H1 (cell line): Measurements from ENCODE around the gene LHX8. TPM values are rescaled to one million over a fixed set of nuclear protein-coding genes. Genes with fewer than 3 reads are reported as not detected.
"Not testable (repeated sequence)": the region's sequence is repeated elsewhere in the genome, so short reads cannot be mapped to it uniquely, and the experiment has no call there.

Source experiments
- CTCF ChIA-PET: fragments of 300-600 bp; sonication (Branson Sonifier 250); formaldehyde crosslinking; loops from one replicate; lab custom pipeline; 2021; ENCODE audit not compliant: partially characterized antibody; lab: Charles Lee
- POLR2A ChIA-PET: fragments of 300-600 bp; sonication (Branson Sonifier 250); formaldehyde crosslinking; loops from one replicate; lab custom pipeline; 2021; ENCODE audit warnings: inconsistent platforms; ENCODE audit not compliant: partially characterized antibody; lab: Charles Lee
- DNase-seq, 2 experiments: peaks; one replicate each; pipeline versions ENCODE4 v3.0.0 to v3.0.0-alpha.2; 2010 to 2022; ENCODE audit warnings: low spot score in 2 of 2, low read depth in 1 of 2, mixed read lengths in 1 of 2
- FAIRE-seq: peaks from 2 replicates; lab custom pipeline; 2011; peaks lifted over from hg19 to GRCh38; lab: Jason Lieb, UNC
- H2AFZ ChIP-seq: 2 replicates; pipeline ENCODE4 v1.8.1; 2012; ENCODE audit warnings: low read length, inconsistent platforms
- H2AK5ac ChIP-seq: 2 replicates; pipeline ENCODE4 v1.6.1; 2013; ENCODE audit warnings: low read depth, low read length
- H2BK120ac ChIP-seq: replicated peaks from 2 replicates; pipeline ENCODE3; 2013; ENCODE audit warnings: low read depth, low read length, inconsistent platforms
- H2BK12ac ChIP-seq: 2 replicates; pipeline ENCODE4 v1.6.1; 2013; ENCODE audit warnings: low read depth, low read length
- H2BK15ac ChIP-seq: 2 replicates; pipeline ENCODE4 v1.6.1; 2013; ENCODE audit warnings: low read length
- H2BK20ac ChIP-seq: 2 replicates; pipeline ENCODE4 v1.6.1; 2013; ENCODE audit warnings: low read length
- H2BK5ac ChIP-seq: 2 replicates; pipeline ENCODE4 v1.6.1; 2013; ENCODE audit warnings: low read depth, low read length
- H3K14ac ChIP-seq: 2 replicates; pipeline ENCODE4 v1.6.1; 2013; ENCODE audit warnings: inconsistent platforms; ENCODE audit not compliant: insufficient read length
- H3K18ac ChIP-seq: 2 replicates; pipeline ENCODE4 v1.6.1; 2013; ENCODE audit warnings: low read length; ENCODE audit errors: extremely low read depth
- H3K23ac ChIP-seq: 2 replicates; pipeline ENCODE4 v1.6.1; 2013; ENCODE audit warnings: inconsistent platforms; ENCODE audit not compliant: insufficient read length
- H3K23me2 ChIP-seq: 2 replicates; pipeline ENCODE4 v1.6.1; 2013; ENCODE audit warnings: low read depth, low read length
- H3K27ac ChIP-seq: 2 replicates; pipeline ENCODE4 v1.6.1; 2011; ENCODE audit warnings: low read depth, low read length, inconsistent platforms
- H3K27me3 ChIP-seq, 4 experiments: replicated peaks in 1 of 4; 1 replicate in 1 of 4; 2 replicates in 3 of 4; pipeline versions ENCODE4 v1.6.1 to v1.8.1; 2011 to 2013; ENCODE audit warnings: low read length in 3 of 4, mild to moderate bottlenecking in 3 of 4, inconsistent platforms in 2 of 4, mixed read lengths in 2 of 4, moderate library complexity in 1 of 4; ENCODE audit not compliant: control insufficient read depth in 3 of 4, insufficient read depth in 3 of 4; ENCODE audit errors: extremely low read depth in 1 of 4
- H3K36me3 ChIP-seq, 4 experiments: 2 replicates each; pipeline versions ENCODE4 v1.6.1 to v1.8.1; 2011 to 2013; ENCODE audit warnings: mild to moderate bottlenecking in 4 of 4, low read length in 3 of 4, moderate library complexity in 2 of 4, control low read depth in 1 of 4, inconsistent platforms in 1 of 4; ENCODE audit not compliant: insufficient read depth in 4 of 4, control insufficient read depth in 2 of 4
- H3K4ac ChIP-seq: replicated peaks from 2 replicates; pipeline ENCODE3; 2013; ENCODE audit warnings: low read length, low read depth, mixed read lengths, inconsistent platforms; ENCODE audit not compliant: insufficient read length
- H3K4me1 ChIP-seq, 4 experiments: replicated peaks in 1 of 4; 1 replicate in 1 of 4; 2 replicates in 3 of 4; pipeline versions ENCODE4 v1.6.1 to v1.8.1; 2011 to 2013; ENCODE audit warnings: low read length in 3 of 4, inconsistent platforms in 2 of 4, mixed read lengths in 1 of 4; ENCODE audit not compliant: insufficient read depth in 4 of 4, control insufficient read depth in 3 of 4
- H3K4me2 ChIP-seq, 2 experiments: 2 replicates each; pipeline versions ENCODE4 v1.6.1 to v1.8.1; 2011 to 2013; ENCODE audit warnings: low read depth in 2 of 2, low read length in 2 of 2, control low read depth in 1 of 2, inconsistent platforms in 1 of 2, mild to moderate bottlenecking in 1 of 2; ENCODE audit not compliant: insufficient read depth in 1 of 2
- H3K4me3 ChIP-seq, 4 experiments: fragments of 200-600, 300-600 bp in 1 of 4; sonication (generic), shearing (Covaris generic), sonication (Bioruptor Twin) in 1 of 4; 2 replicates each; pipeline versions ENCODE4 v1.5.1 to v1.8.1; 2011 to 2016; ENCODE audit warnings: low read length in 4 of 4, low read depth in 3 of 4, control low read depth in 2 of 4, inconsistent platforms in 2 of 4, mild to moderate bottlenecking in 2 of 4, mixed read lengths in 1 of 4, moderate library complexity in 1 of 4; ENCODE audit not compliant: insufficient read depth in 2 of 4; ENCODE audit errors: extremely low read depth in 1 of 4
- H3K56ac ChIP-seq: replicated peaks from 2 replicates; pipeline ENCODE3; 2013; ENCODE audit warnings: low read depth, mild to moderate bottlenecking, mixed read lengths, low read length, inconsistent platforms; ENCODE audit not compliant: insufficient read length
- H3K79me1 ChIP-seq: 2 replicates; pipeline ENCODE4 v1.6.1; 2013; ENCODE audit warnings: low read depth, low read length, control low read depth
- H3K79me2 ChIP-seq, 2 experiments: 2 replicates each; pipeline versions ENCODE4 v1.6.1 to v1.8.1; 2012 to 2013; ENCODE audit warnings: low read length in 2 of 2, mild to moderate bottlenecking in 2 of 2, inconsistent platforms in 1 of 2; ENCODE audit not compliant: insufficient read depth in 2 of 2, control insufficient read depth in 1 of 2
- H3K9ac ChIP-seq, 4 experiments: replicated peaks in 1 of 4; 1 replicate in 1 of 4; 2 replicates in 3 of 4; pipeline versions ENCODE4 v1.6.1 to v1.8.1; 2011 to 2013; ENCODE audit warnings: low read depth in 3 of 4, low read length in 3 of 4, control low read depth in 2 of 4, mild to moderate bottlenecking in 2 of 4, moderate library complexity in 2 of 4, inconsistent platforms in 1 of 4; ENCODE audit errors: extremely low read depth in 1 of 4
- H3K9me3 ChIP-seq, 2 experiments: 2 replicates each; pipeline versions ENCODE4 v1.6.1 to v1.8.1; 2012 to 2013; ENCODE audit warnings: mild to moderate bottlenecking in 2 of 2, moderate library complexity in 2 of 2, control low read depth in 1 of 2, inconsistent platforms in 1 of 2, low read depth in 1 of 2, low read length in 1 of 2, mixed read lengths in 1 of 2; ENCODE audit not compliant: insufficient read depth in 2 of 2
- H4K20me1 ChIP-seq, 2 experiments: replicated peaks in 1 of 2; 2 replicates each; pipeline versions ENCODE3 to v1.8.1; 2011 to 2013; ENCODE audit warnings: inconsistent platforms in 2 of 2, low read length in 2 of 2, mild to moderate bottlenecking in 1 of 2; ENCODE audit not compliant: insufficient read depth in 2 of 2, control insufficient read depth in 1 of 2
- H4K5ac ChIP-seq: 2 replicates; pipeline ENCODE4 v1.6.1; 2013; ENCODE audit warnings: low read length, low read depth, mixed read lengths, inconsistent platforms; ENCODE audit not compliant: insufficient read length
- H4K8ac ChIP-seq: 2 replicates; pipeline ENCODE4 v1.8.0; 2013; ENCODE audit warnings: mild to moderate bottlenecking, moderate library complexity, low read length, inconsistent platforms; ENCODE audit not compliant: insufficient read depth; ENCODE audit errors: extremely low read depth
- H4K91ac ChIP-seq: replicated peaks from 2 replicates; pipeline ENCODE3; 2013; ENCODE audit warnings: low read length, mixed read lengths, inconsistent platforms; ENCODE audit not compliant: insufficient read length
- WGBS, 2 experiments: shearing (Covaris generic) in 1 of 2; methylation state at CpG; one replicate each; pipeline versions ENCODE4 v1.1.6 to v1.1.7; 2013 to 2015; ENCODE audit warnings: low lambda C conversion rate in 2 of 2, mixed read lengths in 2 of 2, inconsistent platforms in 1 of 2, low coverage in 1 of 2, missing lambda C conversion rate in 1 of 2; ENCODE audit not compliant: insufficient replicate concordance in 2 of 2, insufficient coverage in 1 of 2, insufficient read length in 1 of 2; ENCODE audit errors: extremely low coverage in 1 of 2, missing lambda C conversion rate in 1 of 2; 5-methylcytosine and 5-hydroxymethylcytosine counted together
- polyA plus RNA-seq, 7 experiments: library from polyadenylated mRNA; depleted of rRNA in 3 of 7; stranded (reverse) in 5 of 7; unstranded in 2 of 7; fragments of >200 nt in 5 of 7; fragments of 200-250 nt in 2 of 7; gene quantifications; 1 replicate in 5 of 7; 2 replicates in 1 of 7; 4 replicates in 1 of 7; pipeline versions ENCODE4 v1.2.1 to v1.2.3, GENCODE V29; 2011 to 2013; ENCODE audit warnings: missing spikeins in 2 of 7, mixed read lengths in 2 of 7
- total RNA-seq: library from RNA; stranded (reverse); fragmentation: NEBNext Ultra II Directional; extraction: Animal tissue kit (Norgen Biotek cat#: 25700); gene quantifications from 2 replicates; pipeline ENCODE4 v1.2.1, GENCODE V29; 2021

The LHX8 gene
- total and polyA plus RNA-seq, 2 of the 8 experiments (the other 6 are each of a cell fraction or from before 2014, with no cell fraction given) = 0.50 to 1.2 TPM

DNA sequence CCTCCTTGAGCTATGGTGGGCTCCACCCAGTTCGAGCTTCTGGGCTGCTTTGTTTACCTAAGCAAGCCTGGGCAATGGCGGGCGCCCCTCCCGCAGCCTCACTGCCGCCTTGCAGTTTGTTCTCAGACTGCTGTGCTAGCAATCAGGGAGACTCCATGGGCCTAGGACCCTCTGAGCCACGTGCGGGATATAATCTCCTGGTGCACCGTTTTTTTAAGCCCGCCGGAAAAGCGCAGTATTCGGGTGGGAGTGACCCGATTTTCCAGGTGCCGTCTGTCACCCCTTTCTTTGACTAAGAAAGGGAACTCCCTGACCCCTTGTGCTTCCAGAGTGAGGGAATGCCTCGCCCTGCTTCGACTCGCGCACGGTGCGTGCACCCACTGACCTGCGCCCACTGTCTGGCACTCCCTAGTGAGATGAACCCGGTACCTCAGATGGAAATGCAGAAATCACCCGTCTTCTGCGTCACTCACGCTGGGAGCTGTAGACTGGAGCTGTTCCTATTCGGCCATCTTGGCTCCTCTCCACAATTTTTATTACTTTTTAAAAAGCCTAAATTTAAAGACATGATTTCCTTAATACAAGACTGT is 21.7 kb upstream of the LHX8 start:
- H4K5ac ChIP-seq, H3K79me1 ChIP-seq, H3K4ac ChIP-seq, H3K79me2 ChIP-seq, H3K14ac ChIP-seq, H3K23me2 ChIP-seq, H2BK20ac ChIP-seq, H3K9me3 ChIP-seq, DNase-seq, H3K18ac ChIP-seq, H3K56ac ChIP-seq, H2AK5ac ChIP-seq, H3K27ac ChIP-seq, H4K8ac ChIP-seq, H2BK120ac ChIP-seq, H3K9ac ChIP-seq, H4K20me1 ChIP-seq, H3K27me3 ChIP-seq, H3K36me3 ChIP-seq, H2AFZ ChIP-seq, H3K4me1 ChIP-seq, H2BK12ac ChIP-seq, H3K4me3 ChIP-seq, H4K91ac ChIP-seq, H3K4me2 ChIP-seq, H2BK15ac ChIP-seq, H2BK5ac ChIP-seq, POLR2A ChIA-PET, H3K23ac ChIP-seq, CTCF ChIA-PET, FAIRE-seq: not testable (repeated sequence)
- 93% methylated on average over 19 of the region's 26 CpGs; no CpG with 5 or more reads in 1 of the 2 experiments for WGBS, 2 experiments
